Muscle of leg (tissue), 11 donors: Measurements from ENCODE around the gene DDR2. TPM values are rescaled to one million over a fixed set of nuclear protein-coding genes. Genes with fewer than 3 reads are reported as not detected.
"Not testable (repeated sequence)": the region's sequence is repeated elsewhere in the genome, so short reads cannot be mapped to it uniquely, and the experiment has no call there.

Experiments
- DNase-seq: peaks from one replicate; pipeline ENCODE4 v3.0.0; 2013
- H3K27ac ChIP-seq: one replicate; pipeline ENCODE4 v1.5.1; 2013; ENCODE audit warnings: mild to moderate bottlenecking, low read length, control low read depth
- H3K27me3 ChIP-seq: one replicate; pipeline ENCODE4 v1.6.1; 2013; ENCODE audit warnings: low read length; ENCODE audit not compliant: control insufficient read depth, insufficient read depth
- H3K36me3 ChIP-seq: one replicate; pipeline ENCODE4 v1.6.1; 2013; ENCODE audit warnings: low read length; ENCODE audit not compliant: control insufficient read depth, insufficient read depth
- H3K4me1 ChIP-seq: one replicate; pipeline ENCODE4 v1.6.1; 2013; ENCODE audit warnings: low read length; ENCODE audit not compliant: control insufficient read depth, insufficient read depth
- H3K4me3 ChIP-seq: one replicate; pipeline ENCODE4 v1.5.1; 2013; ENCODE audit warnings: low read length, control low read depth
- H3K9me3 ChIP-seq: replicated peaks from 2 replicates; pipeline ENCODE4 v1.6.1; 2013; ENCODE audit warnings: low read depth, low read length; ENCODE audit not compliant: control insufficient read depth
- WGBS: methylation state at CpG from one replicate; pipeline ENCODE4 v1.1.5; 2013; ENCODE audit warnings: missing lambda C conversion rate; ENCODE audit not compliant: insufficient coverage; 5-methylcytosine and 5-hydroxymethylcytosine counted together
- polyA plus RNA-seq, 8 donors: library from polyadenylated mRNA; unstranded; fragments of 120-200 nt; gene quantifications; one replicate each; pipeline versions ENCODE4 v1.2.1 to v1.2.3, GENCODE V29; 2013; ENCODE audit warnings: inconsistent platforms in 1 of 8, low replicate concordance in 1 of 8; ENCODE audit not compliant: insufficient read length in 8 of 8, insufficient read depth in 1 of 8
- total RNA-seq: library from RNA; stranded (reverse); fragments of 120-200 nt; gene quantifications from one replicate; pipeline ENCODE4 v1.2.4, GENCODE V29; 2013

The DDR2 gene
- total and polyA plus RNA-seq, 9 donors: 23.7 to 66.4 (median 47.9) TPM

DNA sequence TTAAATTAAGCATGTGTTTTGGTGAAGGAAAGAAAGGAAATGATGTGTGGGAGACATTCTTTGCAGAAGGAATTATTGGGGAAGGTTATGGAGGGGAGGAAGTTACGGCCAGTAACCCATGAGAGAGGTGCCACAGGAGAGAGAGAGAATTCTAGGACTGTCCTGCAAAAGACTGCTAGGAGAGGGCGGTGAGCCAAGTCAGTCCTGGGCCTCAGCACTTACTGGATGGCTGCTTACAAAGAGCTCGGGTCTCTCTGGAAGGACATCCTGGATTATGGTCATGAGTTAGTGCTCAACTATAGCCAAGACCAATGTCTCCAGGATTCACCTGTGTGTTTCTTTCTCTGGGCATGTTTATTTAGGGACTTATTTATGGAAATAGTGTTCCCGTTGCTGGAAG, 83.9 kb downstream of the DDR2 start:
- H3K4me1 ChIP-seq: no peaks in the 10 kb centered on the region
- no peaks in the 10 kb centered on the region for H3K27me3 ChIP-seq
- H3K4me3 ChIP-seq: no peak overlapping the region
- peak; percentile 42 for DNase-seq
- H3K36me3 ChIP-seq: peaks cover 4% of the 10 kb centered on the region
- 49% methylated on average over 3 of the region's 4 CpGs for WGBS
- no peak overlapping the region for H3K27ac ChIP-seq
- no peaks in the 10 kb centered on the region for H3K9me3 ChIP-seq

DNA sequence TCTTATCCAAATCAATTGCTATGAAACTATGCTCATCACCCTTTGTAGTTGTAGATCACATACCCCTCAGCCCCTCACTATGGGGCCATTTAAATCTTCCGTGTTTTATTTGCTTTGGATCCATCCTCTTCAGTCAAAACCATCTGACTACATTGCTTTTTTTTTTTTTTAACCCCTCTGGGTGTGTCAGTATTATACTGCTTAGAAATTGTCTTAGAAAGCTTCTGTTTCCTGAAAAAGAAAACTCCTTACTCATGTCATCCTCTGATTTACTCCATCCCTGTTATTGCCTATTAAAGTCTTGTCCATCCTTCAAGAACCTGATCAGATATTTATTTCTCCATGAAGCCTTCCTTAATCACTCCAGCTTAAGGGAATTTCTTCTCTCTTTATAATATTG, 84.3 kb downstream of the DDR2 start:
- H3K36me3 ChIP-seq: peaks cover 4% of the 10 kb centered on the region
- no peak overlapping the region for H3K27ac ChIP-seq
- no peak overlapping the region for H3K4me3 ChIP-seq
- no peaks in the 10 kb centered on the region for H3K9me3 ChIP-seq
- DNase-seq: no peak
- H3K27me3 ChIP-seq: no peaks in the 10 kb centered on the region
- no CpG with 5 or more reads among the region's 1 CpG for WGBS
- no peaks in the 10 kb centered on the region for H3K4me1 ChIP-seq

DNA sequence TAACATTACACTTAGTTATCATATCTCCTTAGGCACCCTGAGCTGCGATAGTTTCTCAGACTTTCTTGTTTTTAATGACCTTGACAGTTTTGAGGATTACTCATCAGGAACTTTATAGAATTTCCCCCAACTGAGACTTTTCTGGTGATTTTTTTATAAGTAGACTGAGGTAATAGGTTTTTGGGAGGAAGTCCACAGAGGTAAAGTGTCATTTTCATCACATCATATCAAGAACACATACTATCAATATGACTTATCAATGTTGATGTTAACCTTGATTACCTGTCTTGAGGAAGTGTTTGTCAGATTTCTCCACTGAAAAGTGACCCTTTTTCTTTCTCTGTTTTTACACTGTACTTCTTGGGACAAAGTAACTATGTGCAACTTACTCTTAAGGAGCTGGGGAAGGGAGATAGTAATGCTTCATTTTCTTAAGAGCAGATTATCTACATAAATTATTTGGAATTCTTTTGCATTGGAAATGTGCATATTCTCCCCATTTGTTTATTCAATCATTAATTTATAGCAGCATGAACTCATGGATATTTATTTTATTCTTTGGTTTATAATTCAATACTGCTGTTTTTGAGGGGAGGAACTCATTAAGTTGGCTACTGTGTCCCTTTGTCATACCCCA, 85.4 kb downstream of the DDR2 start:
- peaks cover 2% of the 10 kb centered on the region for H3K36me3 ChIP-seq
- no peak overlapping the region for H3K4me3 ChIP-seq
- no peak for DNase-seq
- no CpG with 5 or more reads among the region's 1 CpG for WGBS
- no peak overlapping the region for H3K27ac ChIP-seq
- H3K27me3 ChIP-seq: no peaks in the 10 kb centered on the region
- H3K4me1 ChIP-seq: no peaks in the 10 kb centered on the region
- no peaks in the 10 kb centered on the region for H3K9me3 ChIP-seq

DNA sequence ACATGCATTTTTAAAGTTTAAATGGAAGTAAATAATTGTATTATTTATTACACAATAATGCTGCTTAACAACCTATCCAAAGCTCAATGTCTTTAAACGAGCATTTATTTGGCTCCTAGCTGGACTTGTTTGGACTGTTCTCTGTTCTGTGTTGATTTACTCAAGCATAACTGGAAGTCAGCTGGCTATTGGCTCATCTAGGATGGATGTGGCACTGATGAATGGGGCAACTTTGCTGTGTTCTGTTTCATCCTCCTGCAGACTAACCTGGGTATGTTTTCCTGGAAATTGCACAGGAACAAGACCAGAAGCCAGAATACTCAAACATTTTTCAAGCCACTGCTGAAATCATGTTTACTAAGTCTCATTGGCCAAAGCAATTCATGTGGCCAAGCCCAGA, 87.4 kb downstream of the DDR2 start:
- H3K9me3 ChIP-seq: no peaks in the 10 kb centered on the region
- H3K4me3 ChIP-seq: no peak overlapping the region
- H3K36me3 ChIP-seq: peaks cover 4% of the 10 kb centered on the region
- no peaks in the 10 kb centered on the region for H3K27me3 ChIP-seq
- H3K4me1 ChIP-seq: no peaks in the 10 kb centered on the region
- no CpG with 5 or more reads among the region's 1 CpG for WGBS
- no peak overlapping the region for H3K27ac ChIP-seq
- no peak for DNase-seq

DNA sequence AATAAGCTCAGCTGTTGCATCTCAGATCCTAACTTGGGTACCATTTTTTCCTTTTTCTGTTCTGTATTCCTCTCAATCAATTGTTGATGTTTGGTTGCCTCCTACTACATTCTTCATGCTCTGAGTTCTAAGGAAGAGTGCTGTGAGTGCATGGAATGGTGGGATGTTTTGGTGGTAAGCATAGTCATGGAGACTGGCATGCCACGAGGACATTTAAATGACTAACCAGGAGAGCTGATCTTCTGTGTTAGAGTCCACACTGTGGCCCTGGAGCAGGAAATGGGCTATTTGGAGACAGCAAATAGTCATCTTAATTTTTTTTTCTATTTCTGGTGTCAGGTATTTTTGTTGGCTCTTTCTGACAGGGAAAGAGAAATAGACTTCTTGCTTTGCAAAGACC, 88.7 kb downstream of the DDR2 start:
- no CpG with 5 or more reads among the region's 1 CpG for WGBS
- no peak overlapping the region for H3K4me3 ChIP-seq

DNA sequence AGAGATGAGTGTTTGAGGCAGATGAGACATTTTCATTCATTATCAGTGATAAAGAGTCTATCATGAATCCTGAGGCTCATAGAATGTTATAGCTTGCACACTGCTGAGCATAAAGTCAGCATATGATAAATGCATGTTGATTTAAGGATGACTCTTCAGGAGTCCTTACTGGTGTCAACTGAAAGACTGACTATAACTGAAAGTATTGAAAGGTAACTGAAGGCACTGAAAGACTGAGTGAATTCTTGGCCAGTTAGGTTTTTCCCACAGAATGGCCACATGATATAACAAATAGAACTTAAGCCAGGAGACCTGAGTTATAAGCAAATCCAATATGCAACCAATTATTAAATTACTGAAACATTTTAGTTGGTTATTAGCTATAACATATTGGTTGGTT, 89.2 kb downstream of the DDR2 start:
- peaks cover 4% of the 10 kb centered on the region for H3K36me3 ChIP-seq
- H3K4me1 ChIP-seq: no peaks in the 10 kb centered on the region
- no peaks in the 10 kb centered on the region for H3K9me3 ChIP-seq
- H3K27me3 ChIP-seq: no peaks in the 10 kb centered on the region
- no peak overlapping the region for H3K4me3 ChIP-seq
- no peak overlapping the region for H3K27ac ChIP-seq
- no peak for DNase-seq

More for the DNA sequence above, 88.7 kb downstream of the DDR2 start:
- no peaks in the 10 kb centered on the region for H3K4me1 ChIP-seq
- no peaks in the 10 kb centered on the region for H3K9me3 ChIP-seq
- no peak for DNase-seq
- peaks cover 4% of the 10 kb centered on the region for H3K36me3 ChIP-seq
- H3K27me3 ChIP-seq: no peaks in the 10 kb centered on the region
- H3K27ac ChIP-seq: no peak overlapping the region

DNA sequence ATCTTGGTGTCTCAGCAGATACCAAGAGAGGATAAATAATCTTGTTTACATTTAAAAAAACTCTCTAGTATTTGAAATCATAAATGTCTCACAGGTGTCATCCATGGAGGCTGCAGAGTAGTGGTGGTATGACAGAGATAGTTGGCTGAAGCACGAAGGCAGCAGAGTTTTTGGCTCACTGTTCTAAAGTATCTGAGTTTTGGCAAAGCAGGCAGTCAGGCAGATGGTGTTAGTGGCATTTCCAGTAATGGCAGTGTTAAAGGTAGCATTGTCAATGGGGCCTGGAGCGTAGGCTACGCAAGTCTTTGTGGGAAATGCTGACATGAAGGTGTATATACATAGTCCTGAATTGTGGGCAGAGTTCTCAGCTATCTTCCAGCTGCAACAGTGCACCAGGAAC, 89.8 kb downstream of the DDR2 start:
- no peak for DNase-seq
- Histone ChIP-seq H3K9me3 (no peaks in the 10 kb centered on the region), H3K4me3 (no peak overlapping the region), H3K27me3 (no peaks in the 10 kb centered on the region), H3K27ac (no peak overlapping the region), H3K36me3 (peaks cover 4% of the 10 kb centered on the region), H3K4me1 (no peaks in the 10 kb centered on the region)
- 17% methylated on average over 1 of the region's 3 CpGs for WGBS

DNA sequence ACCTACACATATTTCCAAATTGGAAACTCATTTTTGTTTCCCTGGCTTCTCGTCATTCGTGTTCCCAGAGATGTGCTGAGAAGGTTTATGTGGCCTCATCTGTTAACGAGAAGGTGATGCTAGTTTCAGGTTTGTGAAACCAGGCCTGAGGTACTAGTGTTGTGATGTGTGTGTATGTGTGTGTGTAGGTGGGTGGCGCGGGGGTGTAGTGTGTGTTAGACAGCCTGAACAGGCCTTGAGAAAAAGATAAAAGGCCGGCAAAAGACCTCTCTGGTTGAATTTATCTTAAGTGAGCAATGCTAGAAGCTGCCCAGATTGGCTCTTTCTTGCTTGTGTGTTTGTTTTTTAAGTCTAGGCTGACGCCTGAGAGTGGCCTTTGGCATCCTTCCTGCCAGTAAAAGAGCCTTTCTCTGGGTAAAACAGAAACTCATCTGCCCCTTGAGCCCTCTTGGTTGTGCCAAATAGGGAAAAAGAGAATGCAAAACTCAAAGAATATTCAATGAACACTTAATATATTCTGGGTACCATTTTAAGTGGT, 92.4 kb downstream of the DDR2 start:
- DNase-seq: no peak
- Histone ChIP-seq H3K9me3 (no peaks in the 10 kb centered on the region), H3K4me3 (no peak overlapping the region), H3K27me3 (no peaks in the 10 kb centered on the region), H3K4me1 (no peaks in the 10 kb centered on the region), H3K27ac (no peak overlapping the region), H3K36me3 (peaks cover 2% of the 10 kb centered on the region)
- 83% methylated on average over 7 of the region's 7 CpGs for WGBS

DNA sequence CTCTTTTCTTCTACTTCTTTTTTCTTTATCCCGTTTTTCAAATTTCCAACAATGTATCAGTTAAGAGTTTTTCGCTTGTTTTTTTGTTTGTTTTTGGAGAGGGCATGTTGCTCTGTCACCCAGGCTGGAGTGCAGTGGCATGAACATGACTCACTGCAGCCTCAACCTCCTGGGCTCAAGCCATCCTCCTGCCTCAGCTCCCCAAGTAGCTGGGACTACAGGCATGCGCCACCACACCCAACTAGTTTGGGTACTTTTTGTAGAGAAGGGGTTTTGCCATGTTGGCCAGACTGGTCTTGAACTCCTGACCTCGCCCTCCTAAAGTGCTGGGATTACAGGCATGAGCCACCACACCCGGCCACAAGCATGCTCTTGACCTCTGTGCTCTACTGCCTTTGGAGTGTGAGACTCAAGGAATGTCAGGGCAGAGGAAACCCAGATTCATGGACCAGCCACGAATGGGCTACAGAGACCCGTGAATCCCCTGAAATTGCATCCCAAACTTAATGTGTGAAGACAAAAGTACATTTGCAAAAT, 93.1 kb downstream of the DDR2 start:
- no peak for DNase-seq
- Histone ChIP-seq H3K9me3 (no peaks in the 10 kb centered on the region), H3K4me3 (no peak overlapping the region), H3K36me3 (peaks cover 2% of the 10 kb centered on the region), H3K27me3 (no peaks in the 10 kb centered on the region), H3K27ac (no peak overlapping the region), H3K4me1 (no peaks in the 10 kb centered on the region)
- WGBS: 84% methylated on average over 4 of the region's 7 CpGs

DNA sequence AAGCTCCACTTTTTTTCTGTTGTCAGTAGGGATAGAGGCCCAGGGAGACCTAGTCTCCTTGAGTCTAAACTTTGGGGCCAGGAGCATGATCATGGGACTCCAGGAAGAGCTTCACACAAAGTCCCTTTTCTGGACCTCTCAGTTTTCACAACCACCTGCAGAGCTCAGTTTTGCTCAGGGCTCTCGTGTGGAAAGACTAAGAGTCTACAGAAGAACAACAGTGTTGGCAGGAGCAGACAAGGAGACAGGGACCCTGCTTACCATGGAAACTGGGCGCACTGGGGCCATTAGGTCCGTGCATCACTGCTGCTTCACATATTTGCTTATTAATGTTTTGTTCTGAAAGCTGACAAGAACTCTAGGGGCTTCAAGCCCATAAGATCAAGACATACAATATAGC, 94.3 kb downstream of the DDR2 start:
- WGBS: 20% methylated on average over 1 of the region's 3 CpGs
- Histone ChIP-seq H3K36me3 (peaks cover 2% of the 10 kb centered on the region), H3K27me3 (no peaks in the 10 kb centered on the region), H3K27ac (no peak overlapping the region), H3K4me1 (no peaks in the 10 kb centered on the region), H3K4me3 (no peak overlapping the region), H3K9me3 (no peaks in the 10 kb centered on the region)
- DNase-seq: no peak

DNA sequence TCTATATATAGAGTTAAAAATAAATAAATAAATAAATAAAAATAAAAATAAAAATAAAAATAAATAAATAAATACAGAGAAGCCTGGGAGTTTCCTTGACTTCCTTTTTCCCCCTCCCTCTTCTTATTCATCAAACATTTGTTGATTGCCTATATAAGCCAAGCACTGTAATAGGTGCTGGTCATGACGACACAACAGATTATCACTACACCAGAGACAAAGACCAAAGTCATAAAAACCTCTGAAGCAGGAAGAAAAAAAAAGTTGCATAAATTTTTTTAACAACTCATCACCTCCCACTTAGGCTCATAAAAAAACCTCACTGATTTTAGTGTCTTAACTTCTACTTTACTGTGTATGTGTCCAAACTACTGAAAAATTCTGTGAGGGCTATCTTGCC, 95.2 kb downstream of the DDR2 start:
- WGBS: no CpG with 5 or more reads among the region's 1 CpG
- H3K27me3 ChIP-seq, H3K4me3 ChIP-seq, H3K36me3 ChIP-seq, H3K4me1 ChIP-seq, DNase-seq, H3K27ac ChIP-seq, H3K9me3 ChIP-seq: not testable (repeated sequence)
